PFSK-1 (cell line): ENCODE measurements around the gene SLC6A7.

Experiments
- FOXP2 ChIP-seq: optimal IDR thresholded peaks from 2 replicates; pipeline ENCODE3; 2011; ENCODE audit warnings: borderline replicate concordance, control low read depth, inconsistent platforms; ENCODE audit not compliant: insufficient read depth; ENCODE audit errors: extremely low read length, extremely low read depth
- POLR2AphosphoS5 ChIP-seq: IDR thresholded peaks from 2 replicates; pipeline ENCODE4 v1.6.1; 2012; ENCODE audit warnings: low read depth, mild to moderate bottlenecking, control low read depth, low read length, moderate library complexity
- REST ChIP-seq, 2 experiments: IDR thresholded peaks; 2 replicates each; pipeline versions ENCODE4 v1.6.1 to v1.8.0; 2011 to 2012; ENCODE audit warnings: low read depth in 2 of 2, low read length in 2 of 2, control low read depth in 1 of 2, inconsistent platforms in 1 of 2, mild to moderate bottlenecking in 1 of 2, moderate library complexity in 1 of 2; ENCODE audit not compliant: insufficient read depth in 1 of 2
- SIN3A ChIP-seq: IDR thresholded peaks from 2 replicates; pipeline ENCODE4 v1.6.1; 2012; ENCODE audit warnings: mild to moderate bottlenecking, low read length, moderate library complexity, borderline replicate concordance; ENCODE audit not compliant: insufficient read depth
- TAF1 ChIP-seq: IDR thresholded peaks from 2 replicates; pipeline ENCODE4 v1.6.1; 2012; ENCODE audit warnings: low read length, control low read depth, borderline replicate concordance; ENCODE audit not compliant: insufficient read depth

Gene SLC6A7

GRCh38 chr5:150230842-150231241, 41.0 kb downstream of the SLC6A7 start:
- TF ChIP-seq REST (IDR thresholded peaks at IDR 0.05; ENCODE audit: insufficient read depth in 1 of 2, low read depth in 2 of 2, low read length in 2 of 2) = no peak
- no peak for TF ChIP-seq TAF1
- no peak for TF ChIP-seq SIN3A
- no peak for TF ChIP-seq POLR2AphosphoS5
- no peak for TF ChIP-seq FOXP2

GRCh38 chr5:150234576-150235499, 45.0 kb downstream of the SLC6A7 start:
- TF ChIP-seq POLR2AphosphoS5 (no peak), REST (IDR thresholded peaks at IDR 0.05; ENCODE audit: insufficient read depth in 1 of 2, low read depth in 2 of 2, low read length in 2 of 2) (no peak), FOXP2 (no peak), TAF1 (no peak), SIN3A (no peak)

- no peak for TF ChIP-seq SIN3A
- no peak for TF ChIP-seq TAF1
- no peak for TF ChIP-seq REST (IDR thresholded peaks at IDR 0.05; ENCODE audit: insufficient read depth in 1 of 2, low read depth in 2 of 2, low read length in 2 of 2)
- TF ChIP-seq POLR2AphosphoS5 = no peak
- TF ChIP-seq FOXP2 = no peak
Measured at GRCh38 chr5:150235500-150235854, 45.6 kb downstream of the SLC6A7 start.

- TF ChIP-seq REST (IDR thresholded peaks at IDR 0.05; ENCODE audit: insufficient read depth in 1 of 2, low read depth in 2 of 2, low read length in 2 of 2) = no peak
- TF ChIP-seq TAF1 = no peak
- TF ChIP-seq SIN3A = no peak
- no peak for TF ChIP-seq FOXP2
- TF ChIP-seq POLR2AphosphoS5 = no peak
Measured at GRCh38 chr5:150236313-150236712, 46.5 kb downstream of the SLC6A7 start.
